Measurements from ENCODE around the gene CDKN2D. TPM values are rescaled to one million over a fixed set of nuclear protein-coding genes. Genes with fewer than 3 reads are reported as not detected.
"Not testable (repeated sequence)": the region's sequence is repeated elsewhere in the genome, so short reads cannot be mapped to it uniquely, and the experiment has no call there.

The CDKN2D gene
- total RNA-seq, 3 donors from 2014 or later = 15.3 to 19.8 (median 19.7) TPM

GRCh38 chr19:10533646-10534386 is 35.0 kb downstream of the CDKN2D start:
- Mint-ChIP-seq H3K4me1 (ENCODE audit: low read depth) (peaks cover under 1% of the 10 kb centered on the region), H3K36me3 (ENCODE audit: insufficient read depth) (no peaks in the 10 kb centered on the region), H3K27me3 (ENCODE audit: low read depth) (peaks cover 17% of the 10 kb centered on the region), H3K4me3 (no peak overlapping the region), H3K9me3 (no peaks in the 10 kb centered on the region)
- no peak for DNase-seq
- ATAC-seq = no peak

- ATAC-seq = no peak
- no peaks in the 10 kb centered on the region for H3K9me3 Mint-ChIP-seq
- DNase-seq = no peak
- H3K36me3 Mint-ChIP-seq (ENCODE audit: insufficient read depth) = no peaks in the 10 kb centered on the region
- H3K4me1 Mint-ChIP-seq (ENCODE audit: low read depth) = no peaks in the 10 kb centered on the region
- H3K4me3 Mint-ChIP-seq = no peak overlapping the region
- H3K27me3 Mint-ChIP-seq (ENCODE audit: low read depth) = peaks cover 8% of the 10 kb centered on the region
These were observed 36.3 kb downstream of the CDKN2D start for GRCh38 chr19:10532457-10532856.

DNA sequence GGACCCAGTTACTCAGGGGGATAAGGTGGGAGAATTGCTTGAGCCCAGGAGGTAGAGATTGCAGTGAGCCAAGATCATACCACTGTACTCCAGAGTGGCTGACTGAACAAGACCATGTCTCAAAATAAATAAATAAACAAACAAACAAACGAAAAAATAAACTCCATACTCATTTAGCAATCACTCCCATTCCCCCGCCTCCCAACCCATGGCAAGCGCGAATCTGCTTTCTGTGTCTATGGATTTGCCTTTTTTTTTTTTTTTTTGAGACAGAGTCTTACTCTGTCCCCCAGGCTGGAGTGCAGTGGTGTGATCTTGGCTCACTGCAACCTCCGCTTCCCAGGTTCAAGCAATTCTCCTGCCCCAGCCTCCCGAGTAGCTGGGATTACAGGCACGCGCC is 41.9 kb downstream of the CDKN2D start:
- not testable (repeated sequence) for ATAC-seq; H3K9me3 Mint-ChIP-seq; H3K4me3 Mint-ChIP-seq; H3K27me3 Mint-ChIP-seq (ENCODE audit: low read depth); DNase-seq; H3K4me1 Mint-ChIP-seq (ENCODE audit: low read depth); H3K36me3 Mint-ChIP-seq (ENCODE audit: insufficient read depth)

GRCh38 chr19:10525636-10526035 is 43.1 kb downstream of the CDKN2D start:
- no peaks in the 10 kb centered on the region for H3K4me1 Mint-ChIP-seq (ENCODE audit: low read depth)
- H3K27me3 Mint-ChIP-seq (ENCODE audit: low read depth) = peaks cover 2% of the 10 kb centered on the region
- ATAC-seq = no peak
- no peaks in the 10 kb centered on the region for H3K36me3 Mint-ChIP-seq (ENCODE audit: insufficient read depth)
- no peak overlapping the region for H3K4me3 Mint-ChIP-seq
- H3K9me3 Mint-ChIP-seq = no peaks in the 10 kb centered on the region
- no peak for DNase-seq

- no peak for ATAC-seq
- no peak overlapping the region for H3K4me3 Mint-ChIP-seq
- peaks cover 21% of the 10 kb centered on the region for H3K27me3 Mint-ChIP-seq (ENCODE audit: low read depth)
These were observed 45.6 kb downstream of the CDKN2D start for GRCh38 chr19:10523135-10523636.

GRCh38 chr19:10521461-10522171 is 47.2 kb downstream of the CDKN2D start:
- Mint-ChIP-seq H3K27me3 (ENCODE audit: low read depth) (peaks cover 28% of the 10 kb centered on the region), H3K36me3 (ENCODE audit: insufficient read depth) (no peaks in the 10 kb centered on the region), H3K4me1 (ENCODE audit: low read depth) (peaks cover 24% of the 10 kb centered on the region), H3K9me3 (no peaks in the 10 kb centered on the region), H3K4me3 (no peak overlapping the region)
- ATAC-seq = no peak
- DNase-seq = no peak

More at GRCh38 chr19:10523135-10523636, 45.6 kb downstream of the CDKN2D start:
- no peaks in the 10 kb centered on the region for H3K36me3 Mint-ChIP-seq (ENCODE audit: insufficient read depth)
- no peak for DNase-seq
- peaks cover 17% of the 10 kb centered on the region for H3K4me1 Mint-ChIP-seq (ENCODE audit: low read depth)
- H3K9me3 Mint-ChIP-seq = no peaks in the 10 kb centered on the region

- no peak overlapping the region for H3K4me3 Mint-ChIP-seq
- H3K27me3 Mint-ChIP-seq (ENCODE audit: low read depth) = peaks cover 36% of the 10 kb centered on the region
- DNase-seq (no peak), ATAC-seq (no peak)
- no peaks in the 10 kb centered on the region for H3K36me3 Mint-ChIP-seq (ENCODE audit: insufficient read depth)
- H3K9me3 Mint-ChIP-seq = no peaks in the 10 kb centered on the region
- peaks cover 28% of the 10 kb centered on the region for H3K4me1 Mint-ChIP-seq (ENCODE audit: low read depth)
These were observed 48.0 kb downstream of the CDKN2D start for GRCh38 chr19:10520652-10521318.

GRCh38 chr19:10519421-10519820 is 49.4 kb downstream of the CDKN2D start:
- H3K9me3 Mint-ChIP-seq = no peaks in the 10 kb centered on the region
- peaks cover 49% of the 10 kb centered on the region for H3K27me3 Mint-ChIP-seq (ENCODE audit: low read depth)
- DNase-seq (no peak), ATAC-seq (no peak)
- no peaks in the 10 kb centered on the region for H3K36me3 Mint-ChIP-seq (ENCODE audit: insufficient read depth)
- H3K4me1 Mint-ChIP-seq (ENCODE audit: low read depth) = peaks cover 30% of the 10 kb centered on the region
- H3K4me3 Mint-ChIP-seq = peak overlapping the region; percentile 78

GRCh38 chr19:10518444-10519361 is 50.1 kb downstream of the CDKN2D start:
- DNase-seq (no peak), ATAC-seq (no peak)
- no peaks in the 10 kb centered on the region for H3K36me3 Mint-ChIP-seq (ENCODE audit: insufficient read depth)
- peak overlapping the region; percentile 78 for H3K4me3 Mint-ChIP-seq
- H3K4me1 Mint-ChIP-seq (ENCODE audit: low read depth) = peaks cover 32% of the 10 kb centered on the region
- peaks cover 53% of the 10 kb centered on the region for H3K27me3 Mint-ChIP-seq (ENCODE audit: low read depth)
- H3K9me3 Mint-ChIP-seq = no peaks in the 10 kb centered on the region

DNA sequence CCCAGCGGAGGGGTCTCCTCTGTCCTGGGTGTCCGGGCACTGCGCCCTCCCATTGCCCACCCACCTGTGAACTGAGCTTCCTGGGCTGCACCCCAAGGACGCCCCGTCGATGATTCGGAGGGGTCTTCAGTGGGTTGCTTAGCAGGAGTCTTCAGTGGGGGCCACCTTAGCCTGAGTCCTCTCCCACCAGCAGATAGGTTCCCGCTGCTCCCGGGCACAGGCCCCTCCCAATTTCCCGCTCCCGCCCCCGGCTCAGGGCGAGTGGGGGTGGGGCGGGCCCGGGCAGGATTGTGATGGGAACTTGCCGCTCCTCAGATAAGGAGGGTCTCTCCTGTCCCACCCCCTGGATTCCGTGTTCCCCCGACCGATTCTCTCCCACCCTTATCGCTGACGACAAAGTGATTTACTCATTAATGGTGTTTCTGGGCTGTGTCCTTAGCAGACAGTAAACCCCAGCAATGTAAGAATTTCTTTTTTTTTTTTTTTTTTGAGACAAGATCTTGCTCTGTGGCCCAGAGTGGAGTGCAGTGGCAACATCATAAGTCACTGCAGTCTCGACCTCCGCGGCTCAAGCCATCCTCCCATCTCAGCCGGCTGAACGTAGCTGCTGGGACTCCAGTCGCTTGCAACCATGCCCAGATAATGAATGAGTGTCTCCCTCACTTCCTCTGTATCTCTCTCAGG is 50.9 kb downstream of the CDKN2D start:
- peak overlapping the region; percentile 78 for H3K4me3 Mint-ChIP-seq
- no peaks in the 10 kb centered on the region for H3K9me3 Mint-ChIP-seq
- no peak for DNase-seq
- peaks cover 61% of the 10 kb centered on the region for H3K27me3 Mint-ChIP-seq (ENCODE audit: low read depth)
- no peaks in the 10 kb centered on the region for H3K36me3 Mint-ChIP-seq (ENCODE audit: insufficient read depth)
- peaks cover 38% of the 10 kb centered on the region for H3K4me1 Mint-ChIP-seq (ENCODE audit: low read depth)
- ATAC-seq = peak; percentile 9 to 14

GRCh38 chr19:10517361-10517759 is 51.4 kb downstream of the CDKN2D start, which contains the start of gene S1PR5:
Gene S1PR5 (minus strand): TSS chr19:10517447. CDS start chr19:10515011, 2,436 bp downstream.
- H3K27me3 Mint-ChIP-seq (ENCODE audit: low read depth) = peaks cover 62% of the 10 kb centered on the region
- DNase-seq (no peak), ATAC-seq (peak; percentile 9 to 33)
- H3K4me3 Mint-ChIP-seq = peak within 1 kb of the TSS; percentile 78
- H3K36me3 Mint-ChIP-seq (ENCODE audit: insufficient read depth) = no peaks in the 10 kb centered on the region
- peaks cover 38% of the 10 kb centered on the region for H3K4me1 Mint-ChIP-seq (ENCODE audit: low read depth)
- no peaks in the 10 kb centered on the region for H3K9me3 Mint-ChIP-seq

DNA sequence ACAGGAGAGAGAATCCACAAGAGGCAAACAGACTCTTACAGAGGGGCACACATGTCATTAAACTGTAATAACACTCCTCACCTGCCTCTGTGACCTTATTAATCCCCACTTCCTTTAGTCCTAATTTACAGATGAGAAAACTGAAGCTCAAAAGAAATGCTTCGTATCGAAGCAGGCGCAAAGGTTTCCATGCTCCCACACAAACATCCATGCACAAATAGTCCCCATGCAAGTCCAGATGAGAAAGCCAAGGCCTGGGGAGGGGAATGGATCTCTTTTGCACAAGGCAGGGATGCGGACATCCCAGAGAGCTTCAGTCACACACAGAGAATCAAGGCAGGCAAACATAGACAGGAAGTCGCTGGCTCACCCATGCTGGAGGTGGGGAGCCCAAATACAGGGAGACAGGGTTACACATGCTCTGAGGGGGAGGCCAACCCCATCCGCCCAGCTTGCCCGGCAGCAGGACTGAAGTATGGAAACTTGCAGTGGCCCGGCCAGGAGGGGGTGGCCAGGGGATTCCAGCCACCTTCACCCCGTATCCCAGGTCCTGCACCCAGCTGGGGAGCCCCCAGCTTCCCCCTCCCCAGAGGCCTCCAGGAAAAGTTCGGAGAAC is 52.0 kb downstream of the CDKN2D start:
- Mint-ChIP-seq H3K4me3 (peak overlapping the region; percentile 72), H3K9me3 (no peaks in the 10 kb centered on the region), H3K4me1 (ENCODE audit: low read depth) (peaks cover 38% of the 10 kb centered on the region), H3K36me3 (ENCODE audit: insufficient read depth) (no peaks in the 10 kb centered on the region), H3K27me3 (ENCODE audit: low read depth) (peaks cover 62% of the 10 kb centered on the region)
- DNase-seq (no peak), ATAC-seq (no peak)

All from activated T-cell treated with anti-CD3 and anti-CD28 coated beads, Interleukin-2, amount 50 U/mL, for 4 hours (primary cell).